ENCODE data around the gene PRR13. TPM values are rescaled to one million over a fixed set of nuclear protein-coding genes. Genes with fewer than 3 reads are reported as not detected.

Gene PRR13
- total and polyA plus RNA-seq, 7 experiments from 2014 or later, result 147 to 529 (median 207) TPM

DNA sequence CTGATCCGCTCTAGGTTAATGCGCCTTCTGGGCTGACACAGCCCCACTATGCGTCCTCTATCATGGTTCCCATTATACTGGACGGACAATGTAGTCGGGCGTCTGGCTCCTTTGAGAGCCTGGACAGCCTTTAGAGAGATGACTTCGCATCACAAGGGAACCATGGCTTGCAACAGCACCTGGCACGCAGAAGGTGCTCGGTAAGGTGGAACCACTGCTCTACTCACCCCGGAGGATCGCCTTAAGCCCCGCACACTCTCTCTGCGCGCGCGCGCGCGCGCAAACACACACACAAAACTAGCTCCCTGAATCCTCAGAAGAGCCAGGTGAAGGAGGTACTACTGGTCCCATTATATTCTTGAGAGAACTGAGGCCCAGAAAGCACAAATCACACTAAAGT is 50.7 kb downstream of the PRR13 start:
- peaks cover 12 to 14% of the 10 kb centered on the region in 2 donors for H3K4me1 ChIP-seq (ENCODE audit: control insufficient read depth in 2 of 2, insufficient read depth in 2 of 2, low read length in 2 of 2)
- peaks cover 19 to 42% (median 32%) of the 10 kb centered on the region in 7 donors for H3K4me1 Mint-ChIP-seq
- ChIA-PET POLR2A (interaction anchor here (1.2 to 5.1 kb wide), 4 partner anchors 9 to 113 kb away, joined by 3 to 31 read pairs (median 7); partner anchors contain the start of genes SP1 and TARBP2), CTCF (interaction anchor here (0.6 to 2.1 kb wide), 5 partner anchors 9 to 51 kb away, joined by 3 to 7 read pairs (median 3); partner anchors contain the start of gene TARBP2)
- peak overlapping the region; percentile 82 to 98 (median 95) for H3K27ac Mint-ChIP-seq
- peaks cover 0 to 7% (median 0%) of the 10 kb centered on the region in 3 experiments for H3K36me3 ChIP-seq (ENCODE audit: control insufficient read depth in 2 of 3, insufficient read depth in 3 of 3, low read length in 3 of 3)
- H3K27ac ChIP-seq (ENCODE audit: low read depth, low read length), result peak overlapping the region; percentile 87
- H3K27me3 ChIP-seq (ENCODE audit: control insufficient read depth in 2 of 2, insufficient read depth in 2 of 2, low read length in 2 of 2), result no peaks in the 10 kb centered on the region
- ATAC-seq, result no peak
- peak in 2 of 9 donors; percentile 20 to 31 for DNase-seq
- intact Hi-C loops (cut with micrococcal nuclease), result loop anchor here (2.0 kb wide), 3 partner anchors 13 to 111 kb away; partner anchors contain the start of genes PCBP2 (in 2 of the 2) and SP1 (in 2 of the 2)
- peaks cover 0 to 4% (median 0%) of the 10 kb centered on the region in 5 donors for H3K36me3 Mint-ChIP-seq
- H3K27me3 Mint-ChIP-seq, result no peaks in the 10 kb centered on the region
- H3K4me3 ChIP-seq (ENCODE audit: low read length), result no peak overlapping the region
- peaks cover 0 to 2% (median 0%) of the 10 kb centered on the region in 11 donors for H3K9me3 Mint-ChIP-seq
- H3K4me3 Mint-ChIP-seq, result peak overlapping the region; percentile 79 to 98 (median 92)
- no peaks in the 10 kb centered on the region for H3K9me3 ChIP-seq (ENCODE audit: control insufficient read depth in 2 of 3, low read length in 3 of 3)

DNA sequence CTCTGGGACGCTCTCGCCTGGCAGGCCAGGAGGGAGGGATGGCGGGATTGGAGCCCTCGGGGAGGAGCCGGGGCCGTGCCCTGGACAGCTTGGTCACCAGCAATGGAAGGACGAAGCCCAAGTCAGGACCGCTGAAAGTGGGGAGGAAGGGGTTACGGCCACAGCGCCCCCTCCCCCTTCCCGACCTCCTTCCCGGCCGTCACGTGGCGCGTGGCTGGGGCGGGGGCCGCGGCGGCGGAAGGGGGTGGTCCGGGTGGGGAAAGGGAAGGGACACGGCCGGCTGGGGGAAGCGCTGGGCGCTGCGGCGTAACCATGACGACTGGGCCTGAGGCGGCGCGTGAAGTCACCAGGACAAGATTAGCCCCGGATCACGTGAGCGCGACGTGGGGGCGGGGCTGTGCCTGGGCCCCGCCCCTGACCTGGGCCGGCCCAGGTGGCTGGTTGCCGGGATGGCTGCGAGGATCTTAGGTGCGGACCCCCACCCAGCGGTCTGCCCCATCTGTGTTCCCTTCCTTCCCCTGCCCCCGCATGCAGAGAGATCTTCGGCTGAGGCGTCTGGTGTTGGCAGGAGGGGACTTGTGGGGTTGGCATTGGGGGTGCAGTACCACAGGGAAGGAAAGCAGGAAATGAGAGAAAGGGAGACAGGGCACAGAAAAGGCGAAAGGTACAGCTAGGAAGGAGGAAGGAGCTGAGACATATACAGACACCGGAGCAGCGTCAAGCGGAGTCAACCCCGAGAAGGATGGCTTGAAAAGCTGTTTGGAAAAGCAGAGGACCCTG is 51.5 kb downstream of the PRR13 start:
- peak; percentile 98 for ATAC-seq
- H3K4me3 Mint-ChIP-seq, result peak overlapping the region; percentile 89 to 98 (median 92)
- DNase-seq, result peak; percentile 72 to 90 (median 80)
- H3K9me3 Mint-ChIP-seq, result peaks cover 0 to 2% (median 0%) of the 10 kb centered on the region in 11 donors
- CTCF ChIA-PET, result interaction anchor here (0.5 to 2.1 kb wide), 5 partner anchors 8 to 139 kb away, joined by 3 to 7 read pairs (median 3); partner anchors contain the start of gene TARBP2
- H3K36me3 Mint-ChIP-seq, result peaks cover 0 to 4% (median 0%) of the 10 kb centered on the region in 5 donors
- Histone ChIP-seq H3K27me3 (ENCODE audit: control insufficient read depth in 2 of 2, insufficient read depth in 2 of 2, low read length in 2 of 2) (no peaks in the 10 kb centered on the region), H3K36me3 (ENCODE audit: control insufficient read depth in 2 of 3, insufficient read depth in 3 of 3, low read length in 3 of 3) (peaks cover 0 to under 1% (median 0%) of the 10 kb centered on the region in 3 experiments), H3K27ac (ENCODE audit: low read depth, low read length) (peak overlapping the region; percentile 87), H3K9me3 (ENCODE audit: control insufficient read depth in 2 of 3, low read length in 3 of 3) (no peaks in the 10 kb centered on the region), H3K4me1 (ENCODE audit: control insufficient read depth in 2 of 2, insufficient read depth in 2 of 2, low read length in 2 of 2) (peaks cover 12 to 16% of the 10 kb centered on the region in 2 donors), H3K4me3 (ENCODE audit: low read length) (peak overlapping the region; percentile 82)
- H3K27ac Mint-ChIP-seq, result peak overlapping the region; percentile 88 to 98 (median 95)
- peaks cover 19 to 51% (median 40%) of the 10 kb centered on the region in 7 donors for H3K4me1 Mint-ChIP-seq
- POLR2A ChIA-PET, result interaction anchor here (0.6 to 5.1 kb wide), 9 partner anchors 8 to 198 kb away, joined by 3 to 31 read pairs (median 5); partner anchors contain the start of genes NPFF, PFDN5, SP1 and TARBP2
- intact Hi-C loops (cut with micrococcal nuclease), result loop anchor here (1.0 to 2.0 kb wide), 4 partner anchors 8 to 112 kb away; partner anchors contain the start of genes PCBP2 (in 2 of the 2), SP1 (in 2 of the 2) and TARBP2 (in 2 of the 2)
- no peaks in the 10 kb centered on the region for H3K27me3 Mint-ChIP-seq

DNA sequence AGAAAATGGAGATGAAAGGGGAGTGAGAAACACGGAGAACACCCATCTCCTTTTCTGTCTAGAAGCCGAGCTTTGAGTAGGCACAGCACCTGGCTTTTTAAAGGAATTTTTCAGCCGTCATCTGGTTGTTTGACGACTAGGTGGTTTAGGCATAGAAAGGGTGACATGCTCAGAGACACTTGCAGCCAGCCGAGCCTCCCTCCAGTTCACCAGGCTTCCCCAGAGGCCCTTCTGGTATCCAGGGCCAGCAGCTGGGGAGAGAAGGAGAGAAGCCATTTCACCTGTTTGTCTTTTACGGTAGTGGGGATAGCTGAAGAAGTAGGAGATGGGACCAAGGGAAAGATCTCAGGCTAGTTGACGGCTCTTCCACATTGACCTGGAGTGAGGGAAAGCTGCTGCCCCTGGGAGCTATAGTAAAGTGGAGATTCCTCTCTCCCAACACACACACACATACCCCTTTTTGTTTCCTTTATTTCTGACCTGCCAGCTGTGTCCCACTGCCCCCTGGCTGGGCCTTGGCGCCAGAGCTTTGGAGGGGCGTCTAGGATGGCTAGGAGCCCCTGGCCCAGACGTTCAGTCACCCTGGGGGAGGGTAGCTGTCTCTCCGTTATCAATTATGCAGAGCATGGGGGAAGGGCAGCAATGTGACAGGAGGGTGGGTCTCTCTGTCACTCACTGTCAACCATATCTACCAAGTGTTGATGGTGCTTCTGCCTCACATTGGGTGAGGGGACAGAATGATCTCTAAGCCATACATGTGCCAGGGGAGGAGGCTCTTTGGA is 52.3 kb downstream of the PRR13 start:
- intact Hi-C loops (cut with micrococcal nuclease), result loop anchor here (1.0 to 2.0 kb wide), 4 partner anchors 8 to 113 kb away; partner anchors contain the start of genes PCBP2 (in 2 of the 2), SP1 (in 2 of the 2) and TARBP2 (in 2 of the 2)
- peak overlapping the region; percentile 89 to 98 (median 92) for H3K4me3 Mint-ChIP-seq
- POLR2A ChIA-PET, result interaction anchor here (0.6 to 5.1 kb wide), 10 partner anchors 7 to 199 kb away, joined by 3 to 31 read pairs (median 4); partner anchors contain the start of genes NPFF, PFDN5, SP1 and TARBP2
- peaks cover 0 to 2% (median 0%) of the 10 kb centered on the region in 11 donors for H3K9me3 Mint-ChIP-seq
- peaks cover 19 to 23% of the 10 kb centered on the region in 2 donors for H3K4me1 ChIP-seq (ENCODE audit: control insufficient read depth in 2 of 2, insufficient read depth in 2 of 2, low read length in 2 of 2)
- peak overlapping the region; percentile 87 for H3K27ac ChIP-seq (ENCODE audit: low read depth, low read length)
- H3K9me3 ChIP-seq (ENCODE audit: control insufficient read depth in 2 of 3, low read length in 3 of 3), result no peaks in the 10 kb centered on the region
- peaks cover 0 to 5% (median 0%) of the 10 kb centered on the region in 5 donors for H3K36me3 Mint-ChIP-seq
- no peaks in the 10 kb centered on the region for H3K27me3 Mint-ChIP-seq
- H3K4me1 Mint-ChIP-seq, result peaks cover 19 to 58% (median 47%) of the 10 kb centered on the region in 7 donors
- peak overlapping the region; percentile 83 to 98 (median 95) for H3K27ac Mint-ChIP-seq
- ATAC-seq (no peak), DNase-seq (no peak)
- H3K4me3 ChIP-seq (ENCODE audit: low read length), result peak overlapping the region; percentile 82
- no peaks in the 10 kb centered on the region for H3K27me3 ChIP-seq (ENCODE audit: control insufficient read depth in 2 of 2, insufficient read depth in 2 of 2, low read length in 2 of 2)
- CTCF ChIA-PET, result interaction anchor here (0.5 to 1.1 kb wide), 5 partner anchors 10 to 139 kb away, joined by 3 to 5 read pairs (median 3); no protein-coding TSS in a partner anchor
- H3K36me3 ChIP-seq (ENCODE audit: control insufficient read depth in 2 of 3, insufficient read depth in 3 of 3, low read length in 3 of 3), result no peaks in the 10 kb centered on the region

Other genes with a start within 250 kb of the PRR13 start
- 100 to 1,000 TPM; 208 to 760 (median 408) TPM for gene ITGB7, start 234.5 kb upstream of the PRR13 start, total RNA-seq
- gene ITGB7, start 234.5 kb upstream of the PRR13 start, polyA plus RNA-seq, result 100 to 1,000 TPM; 191 to 205 TPM
- gene RARG, start 209.5 kb upstream of the PRR13 start, total RNA-seq, result 10 to 100 TPM; 22.4 to 73.1 (median 57.4) TPM
- gene RARG, start 209.5 kb upstream of the PRR13 start, polyA plus RNA-seq, result 10 to 100 TPM in 1 of 2 donors, 1 to 10 TPM in 1; 6.4 to 17.2 TPM
- gene ESPL1, start 173.4 kb upstream of the PRR13 start, total RNA-seq, result 10 to 100 TPM in 1 of 5 experiments, 1 to 10 TPM in 2, under 1 TPM in 2; 0.08 to 65.4 (median 1.1) TPM
- not detected for gene ESPL1, start 173.4 kb upstream of the PRR13 start, polyA plus RNA-seq
- 100 to 1,000 TPM; 323 to 785 (median 692) TPM for gene PFDN5, start 146.2 kb upstream of the PRR13 start, total RNA-seq
- 1,000 to 10,000 TPM; 1,766 to 1,956 TPM for gene PFDN5, start 146.2 kb upstream of the PRR13 start, polyA plus RNA-seq
- 10 to 100 TPM; 38.9 to 55.9 (median 49.2) TPM for gene MYG1, start 142.0 kb upstream of the PRR13 start, total RNA-seq
- 10 to 100 TPM; 69.6 to 75.1 TPM for gene MYG1, start 142.0 kb upstream of the PRR13 start, polyA plus RNA-seq
- gene AAAS, start 120.1 kb upstream of the PRR13 start, total RNA-seq, result 10 to 100 TPM; 35.4 to 73.5 (median 69.0) TPM
- 10 to 100 TPM; 45.9 to 58.2 TPM for gene AAAS, start 120.1 kb upstream of the PRR13 start, polyA plus RNA-seq
- not detected for gene SP7, start 105.4 kb upstream of the PRR13 start, total RNA-seq
- under 1 TPM; 0.13 to 0.18 TPM for gene SP7, start 105.4 kb upstream of the PRR13 start, polyA plus RNA-seq
- 100 to 1,000 TPM in 2 of 5 experiments, 10 to 100 TPM in 3; 62.7 to 103 (median 79.6) TPM for gene SP1, start 61.6 kb upstream of the PRR13 start, total RNA-seq
- gene SP1, start 61.6 kb upstream of the PRR13 start, polyA plus RNA-seq, result 10 to 100 TPM; 10.2 to 13.6 TPM
- gene AMHR2, start 17.9 kb upstream of the PRR13 start, total RNA-seq, result not detected
- gene AMHR2, start 17.9 kb upstream of the PRR13 start, polyA plus RNA-seq, result not detected
- gene PCBP2, start 10.4 kb downstream of the PRR13 start, total RNA-seq, result 1,000 to 10,000 TPM in 2 of 5 experiments, 100 to 1,000 TPM in 3; 737 to 1,110 (median 928) TPM
- gene PCBP2, start 10.4 kb downstream of the PRR13 start, polyA plus RNA-seq, result 100 to 1,000 TPM; 148 to 158 TPM
- gene MAP3K12, start 57.7 kb downstream of the PRR13 start, total RNA-seq, result 10 to 100 TPM; 21.8 to 29.7 (median 23.0) TPM
- gene MAP3K12, start 57.7 kb downstream of the PRR13 start, polyA plus RNA-seq, result 1 to 10 TPM; 4.9 to 6.6 TPM
- 10 to 100 TPM; 25.1 to 45.2 (median 40.7) TPM for gene TARBP2, start 59.5 kb downstream of the PRR13 start, total RNA-seq
- gene TARBP2, start 59.5 kb downstream of the PRR13 start, polyA plus RNA-seq, result 10 to 100 TPM; 30.9 to 34.2 TPM
- not detected for gene NPFF, start 65.8 kb downstream of the PRR13 start, total RNA-seq
- not detected for gene NPFF, start 65.8 kb downstream of the PRR13 start, polyA plus RNA-seq
- 10 to 100 TPM; 21.9 to 39.5 (median 30.9) TPM for gene ATF7, start 184.6 kb downstream of the PRR13 start, total RNA-seq
- 10 to 100 TPM; 14.5 to 14.9 TPM for gene ATF7, start 184.6 kb downstream of the PRR13 start, polyA plus RNA-seq
- gene ATP5MC2, start 234.3 kb downstream of the PRR13 start, total RNA-seq, result 100 to 1,000 TPM; 237 to 332 (median 275) TPM
- 100 to 1,000 TPM; 586 to 659 TPM for gene ATP5MC2, start 234.3 kb downstream of the PRR13 start, polyA plus RNA-seq

Measured in naive thymus-derived CD4-positive, alpha-beta T cell (primary cell).